Parathyroid adenoma (tissue), 2 donors: ENCODE data around the gene NUMBL.

Experiments used
- H2AFZ ChIP-seq: fragments of 300-600 bp; sonication (generic); one replicate; pipeline ENCODE4 v1.7.0; 2017; ENCODE audit warnings: antibody characterized with exemption, mild to moderate bottlenecking
- H3K27ac ChIP-seq: fragments of 300-600 bp; sonication (generic); one replicate; pipeline ENCODE4 v1.7.0; 2017
- H3K27me3 ChIP-seq: fragments of 300-600 bp; sonication (generic); one replicate; pipeline ENCODE4 v1.7.0; 2017; ENCODE audit warnings: low read length; ENCODE audit not compliant: control insufficient read depth, insufficient read depth
- H3K36me3 ChIP-seq: fragments of 300-600 bp; sonication (generic); one replicate; pipeline ENCODE4 v1.7.0; 2017; ENCODE audit warnings: low read length; ENCODE audit not compliant: control insufficient read depth, insufficient read depth
- H3K4me1 ChIP-seq: fragments of 300-600 bp; sonication (generic); one replicate; pipeline ENCODE4 v1.7.0; 2017; ENCODE audit warnings: control low read depth
- H3K4me2 ChIP-seq: fragments of 300-600 bp; sonication (generic); one replicate; pipeline ENCODE4 v1.7.0; 2017; ENCODE audit warnings: low read length
- H3K4me3 ChIP-seq: fragments of 300-600 bp; sonication (generic); one replicate; pipeline ENCODE4 v1.7.0; 2017; ENCODE audit warnings: low read depth, low read length
- H3K79me2 ChIP-seq: fragments of 300-600 bp; sonication (generic); one replicate; pipeline ENCODE4 v1.7.0; 2017; ENCODE audit warnings: control low read depth
- H3K9ac ChIP-seq: fragments of 300-600 bp; sonication (generic); one replicate; pipeline ENCODE4 v1.7.0; 2017; ENCODE audit warnings: mild to moderate bottlenecking
- H3K9me3 ChIP-seq: fragments of 300-600 bp; sonication (generic); one replicate; pipeline ENCODE4 v1.7.0; 2017; ENCODE audit warnings: low read length; ENCODE audit not compliant: control insufficient read depth
- TF ChIP-seq, protein P1 (sequence below): fragments of 300-600 bp; sonication (generic); IDR thresholded peaks from one replicate; pipeline ENCODE4 v1.7.0; 2017; ENCODE audit warnings: antibody characterized with exemption, mild to moderate bottlenecking
- donor health status: primary hyperparathyroidism.

Gene NUMBL

DNA sequence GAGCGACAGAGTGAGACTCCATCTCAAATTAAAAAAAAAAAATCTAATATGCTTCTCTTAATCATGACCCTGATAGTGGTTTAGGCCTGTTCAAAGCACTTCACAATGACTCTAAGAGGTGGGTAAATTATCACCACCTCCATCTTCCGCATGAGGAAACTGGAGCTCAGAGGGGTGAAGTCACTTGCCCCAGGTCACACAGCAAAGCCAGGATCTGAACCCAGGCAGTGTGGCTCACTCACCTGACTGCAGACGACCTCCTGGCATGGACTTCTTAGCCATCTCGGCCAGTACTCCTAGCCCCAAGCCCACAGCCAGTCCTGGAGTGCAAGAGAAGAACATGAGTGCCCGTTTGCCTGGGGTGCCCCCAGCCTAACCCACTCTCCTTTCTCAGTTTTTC, 19.4 kb upstream of the NUMBL start:
- no peaks in the 10 kb centered on the region for H3K9me3 ChIP-seq
- no peak overlapping the region for H3K9ac ChIP-seq
- TF ChIP-seq, protein P1, sequence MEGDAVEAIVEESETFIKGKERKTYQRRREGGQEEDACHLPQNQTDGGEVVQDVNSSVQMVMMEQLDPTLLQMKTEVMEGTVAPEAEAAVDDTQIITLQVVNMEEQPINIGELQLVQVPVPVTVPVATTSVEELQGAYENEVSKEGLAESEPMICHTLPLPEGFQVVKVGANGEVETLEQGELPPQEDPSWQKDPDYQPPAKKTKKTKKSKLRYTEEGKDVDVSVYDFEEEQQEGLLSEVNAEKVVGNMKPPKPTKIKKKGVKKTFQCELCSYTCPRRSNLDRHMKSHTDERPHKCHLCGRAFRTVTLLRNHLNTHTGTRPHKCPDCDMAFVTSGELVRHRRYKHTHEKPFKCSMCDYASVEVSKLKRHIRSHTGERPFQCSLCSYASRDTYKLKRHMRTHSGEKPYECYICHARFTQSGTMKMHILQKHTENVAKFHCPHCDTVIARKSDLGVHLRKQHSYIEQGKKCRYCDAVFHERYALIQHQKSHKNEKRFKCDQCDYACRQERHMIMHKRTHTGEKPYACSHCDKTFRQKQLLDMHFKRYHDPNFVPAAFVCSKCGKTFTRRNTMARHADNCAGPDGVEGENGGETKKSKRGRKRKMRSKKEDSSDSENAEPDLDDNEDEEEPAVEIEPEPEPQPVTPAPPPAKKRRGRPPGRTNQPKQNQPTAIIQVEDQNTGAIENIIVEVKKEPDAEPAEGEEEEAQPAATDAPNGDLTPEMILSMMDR = no peak
- H3K27ac ChIP-seq = no peak overlapping the region
- no peak overlapping the region for H2AFZ ChIP-seq
- H3K4me1 ChIP-seq = peaks cover 3% of the 10 kb centered on the region
- H3K79me2 ChIP-seq = peaks cover 10% of the 10 kb centered on the region
- H3K27me3 ChIP-seq = no peaks in the 10 kb centered on the region
- no peaks in the 10 kb centered on the region for H3K36me3 ChIP-seq
- no peak overlapping the region for H3K4me3 ChIP-seq
- no peak overlapping the region for H3K4me2 ChIP-seq

DNA sequence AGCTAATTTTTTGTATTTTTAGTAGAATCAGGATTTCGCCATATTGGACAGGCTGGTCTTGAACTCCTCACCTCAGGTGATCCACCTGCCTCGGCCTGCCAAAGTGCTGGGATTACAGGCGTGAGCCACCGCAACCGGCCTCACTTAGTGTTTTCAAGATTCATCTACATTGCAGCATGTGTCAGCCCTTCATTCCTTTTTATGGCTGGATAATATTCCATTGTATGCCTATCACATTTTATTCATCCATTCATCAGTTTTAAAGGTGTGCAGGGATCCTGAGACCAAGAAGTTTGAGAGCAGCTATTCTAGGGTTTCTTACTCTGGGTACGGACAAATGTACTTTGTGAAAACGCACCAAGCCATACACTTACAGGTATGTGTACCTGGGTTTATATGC, 17.2 kb upstream of the NUMBL start:
- Histone ChIP-seq H2AFZ (no peak overlapping the region), H3K4me2 (no peak overlapping the region), H3K27me3 (no peaks in the 10 kb centered on the region), H3K9ac (no peak overlapping the region), H3K4me1 (no peaks in the 10 kb centered on the region), H3K36me3 (no peaks in the 10 kb centered on the region), H3K79me2 (peaks cover 6% of the 10 kb centered on the region), H3K27ac (no peak overlapping the region), H3K9me3 (no peaks in the 10 kb centered on the region), H3K4me3 (no peak overlapping the region)
- TF ChIP-seq, protein P1 = no peak

DNA sequence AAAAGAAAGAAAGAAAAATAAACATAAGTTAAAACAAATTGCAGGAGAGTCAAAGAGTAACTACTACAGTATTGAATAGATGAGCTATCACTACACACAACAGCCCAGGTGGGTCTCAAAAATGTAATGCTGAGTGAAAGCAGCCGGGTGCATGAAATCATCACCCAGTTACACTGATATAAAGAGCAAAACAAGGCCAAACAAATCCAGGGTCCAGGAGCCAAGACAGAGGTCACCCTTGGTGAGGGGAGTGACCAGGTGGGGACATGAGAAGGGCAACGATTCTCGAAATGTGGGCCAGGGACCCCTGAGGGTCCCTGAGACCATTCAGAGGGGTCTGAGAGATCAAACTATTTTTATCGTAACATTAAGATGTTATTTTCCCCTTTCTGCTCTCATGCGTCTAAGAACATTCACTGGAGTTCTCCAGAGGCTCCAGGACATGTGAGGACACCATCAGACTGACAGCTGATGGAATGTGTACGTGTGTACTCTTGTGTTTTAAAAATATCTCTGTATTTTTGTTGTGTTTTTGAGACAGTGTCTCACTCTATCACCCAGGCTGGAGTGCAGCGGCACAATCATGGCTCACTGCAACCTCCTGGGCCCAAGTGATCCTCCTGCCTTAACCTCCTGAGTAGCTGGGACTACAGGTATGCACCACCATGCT, 15.6 kb upstream of the NUMBL start:
- peak overlapping the region; percentile 44 for H3K27ac ChIP-seq
- H3K27me3 ChIP-seq = no peaks in the 10 kb centered on the region
- H3K36me3 ChIP-seq = no peaks in the 10 kb centered on the region
- H3K79me2 ChIP-seq = peaks cover 2% of the 10 kb centered on the region
- H2AFZ ChIP-seq = no peak overlapping the region
- no peak overlapping the region for H3K4me2 ChIP-seq
- TF ChIP-seq, protein P1 = no peak
- H3K4me1 ChIP-seq = no peaks in the 10 kb centered on the region
- no peak overlapping the region for H3K9ac ChIP-seq
- no peak overlapping the region for H3K4me3 ChIP-seq
- H3K9me3 ChIP-seq = no peaks in the 10 kb centered on the region

DNA sequence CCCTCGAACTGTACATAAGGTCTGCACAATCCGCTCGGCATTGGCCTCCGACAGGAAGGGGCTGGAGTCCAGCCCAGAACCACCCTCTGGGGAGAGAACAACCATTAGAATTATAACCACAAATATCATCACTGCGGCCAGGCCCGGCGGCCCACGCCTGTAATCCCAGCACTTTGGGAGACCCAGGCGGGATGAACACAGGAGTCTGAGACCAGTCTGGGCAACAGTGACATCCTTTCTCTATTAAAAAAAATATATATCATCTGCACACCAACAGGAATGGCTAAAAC, 14.9 kb upstream of the NUMBL start:
- no peak overlapping the region for H3K9ac ChIP-seq
- H3K4me1 ChIP-seq = no peaks in the 10 kb centered on the region
- H3K79me2 ChIP-seq = peaks cover 2% of the 10 kb centered on the region
- no peak overlapping the region for H3K27ac ChIP-seq
- no peaks in the 10 kb centered on the region for H3K27me3 ChIP-seq
- TF ChIP-seq, protein P1 = no peak
- no peaks in the 10 kb centered on the region for H3K9me3 ChIP-seq
- no peak overlapping the region for H3K4me2 ChIP-seq
- H2AFZ ChIP-seq = no peak overlapping the region
- no peaks in the 10 kb centered on the region for H3K36me3 ChIP-seq
- no peak overlapping the region for H3K4me3 ChIP-seq
